ENCODE results near the gene TBX15.

Gene TBX15

GRCh38 chr1:118999348-119000071, 11.4 kb upstream of the TBX15 start:
- no peaks in the 10 kb centered on the region for H3K36me3 ChIP-seq (ENCODE audit: control insufficient read depth, insufficient read depth, low read length)
- H3K4me1 ChIP-seq (ENCODE audit: control insufficient read depth, insufficient read depth, low read length): peaks cover 25% of the 10 kb centered on the region
- peaks cover 96% of the 10 kb centered on the region for H3K27me3 ChIP-seq (ENCODE audit: control insufficient read depth, insufficient read depth, low read length)
- no peak overlapping the region for H3K4me3 ChIP-seq (ENCODE audit: low read length)
- no peak overlapping the region for H3K9ac ChIP-seq (ENCODE audit: low read length)
- H3K9me3 ChIP-seq (ENCODE audit: control insufficient read depth, low read length): no peaks in the 10 kb centered on the region

- no peak overlapping the region for H3K9ac ChIP-seq (ENCODE audit: low read length)
- no peak overlapping the region for H3K4me3 ChIP-seq (ENCODE audit: low read length)
- H3K4me1 ChIP-seq (ENCODE audit: control insufficient read depth, insufficient read depth, low read length): peaks cover 27% of the 10 kb centered on the region
- peaks cover 96% of the 10 kb centered on the region for H3K27me3 ChIP-seq (ENCODE audit: control insufficient read depth, insufficient read depth, low read length)
- H3K36me3 ChIP-seq (ENCODE audit: control insufficient read depth, insufficient read depth, low read length): no peaks in the 10 kb centered on the region
- no peaks in the 10 kb centered on the region for H3K9me3 ChIP-seq (ENCODE audit: control insufficient read depth, low read length)
These were observed 10.0 kb upstream of the TBX15 start for GRCh38 chr1:118998171-118998570.

- Histone ChIP-seq H3K36me3 (ENCODE audit: control insufficient read depth, insufficient read depth, low read length) (no peaks in the 10 kb centered on the region), H3K4me3 (ENCODE audit: low read length) (no peak overlapping the region), H3K9ac (ENCODE audit: low read length) (no peak overlapping the region), H3K9me3 (ENCODE audit: control insufficient read depth, low read length) (no peaks in the 10 kb centered on the region), H3K4me1 (ENCODE audit: control insufficient read depth, insufficient read depth, low read length) (peaks cover 22% of the 10 kb centered on the region), H3K27me3 (ENCODE audit: control insufficient read depth, insufficient read depth, low read length) (peaks cover 96% of the 10 kb centered on the region)
These were observed 9.1 kb upstream of the TBX15 start for GRCh38 chr1:118997225-118997624.

DNA sequence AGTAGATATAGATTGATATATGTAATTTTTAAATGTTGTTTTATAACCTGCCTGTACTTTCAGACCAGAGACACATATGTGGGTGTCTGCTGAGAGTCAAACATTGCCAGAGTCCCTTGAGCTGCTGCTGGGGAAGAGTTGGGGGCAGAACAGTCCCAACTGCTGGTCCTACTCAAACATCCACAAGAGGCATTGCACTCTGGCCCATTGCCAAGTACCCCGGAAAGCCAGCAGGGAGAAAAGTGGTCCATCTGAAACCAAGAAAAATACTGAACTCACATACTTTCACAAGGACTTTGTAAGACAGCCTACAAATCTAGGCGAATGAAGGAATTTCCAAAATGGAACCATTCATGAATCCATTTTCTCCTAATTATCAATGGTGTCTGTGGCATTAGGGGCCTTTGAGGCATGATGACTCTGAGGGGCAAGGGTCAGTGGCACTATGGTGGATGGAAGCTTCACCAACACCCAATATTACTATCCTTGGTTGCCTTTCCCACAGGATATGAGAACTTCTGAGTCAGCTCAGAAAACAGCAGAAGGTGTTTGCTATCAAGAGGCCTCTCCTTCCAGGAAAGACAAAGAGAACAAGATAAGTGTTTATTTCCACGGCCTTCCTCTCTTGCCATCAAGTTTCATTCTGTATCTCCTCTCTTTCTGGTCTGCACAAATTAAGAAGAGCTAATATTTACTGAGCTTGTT, 7.3 kb upstream of the TBX15 start:
- no peak overlapping the region for H3K9ac ChIP-seq (ENCODE audit: low read length)
- H3K36me3 ChIP-seq (ENCODE audit: control insufficient read depth, insufficient read depth, low read length): no peaks in the 10 kb centered on the region
- peaks cover 12% of the 10 kb centered on the region for H3K4me1 ChIP-seq (ENCODE audit: control insufficient read depth, insufficient read depth, low read length)
- H3K27me3 ChIP-seq (ENCODE audit: control insufficient read depth, insufficient read depth, low read length): peaks cover 99% of the 10 kb centered on the region
- no peaks in the 10 kb centered on the region for H3K9me3 ChIP-seq (ENCODE audit: control insufficient read depth, low read length)
- no peak overlapping the region for H3K4me3 ChIP-seq (ENCODE audit: low read length)

DNA sequence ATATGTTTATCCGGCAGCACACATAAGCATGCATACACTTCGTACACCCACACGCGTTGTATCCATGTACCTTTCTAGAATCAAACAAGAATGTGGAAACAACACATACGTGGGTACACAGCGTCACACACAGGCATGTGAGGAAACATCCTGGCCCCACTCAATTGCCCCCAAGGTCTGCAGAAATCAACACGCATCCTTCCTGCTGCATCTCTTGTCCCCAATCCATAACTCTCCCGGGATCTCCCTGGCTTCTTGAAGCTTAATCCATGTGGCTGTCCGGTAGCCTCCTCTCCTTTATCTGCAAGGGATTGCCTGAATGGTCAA, 5.5 kb upstream of the TBX15 start:
- no peaks in the 10 kb centered on the region for H3K36me3 ChIP-seq (ENCODE audit: control insufficient read depth, insufficient read depth, low read length)
- H3K4me3 ChIP-seq (ENCODE audit: low read length): no peak overlapping the region
- H3K27me3 ChIP-seq (ENCODE audit: control insufficient read depth, insufficient read depth, low read length): peaks cover 99% of the 10 kb centered on the region
- peaks cover 7% of the 10 kb centered on the region for H3K4me1 ChIP-seq (ENCODE audit: control insufficient read depth, insufficient read depth, low read length)
- no peak overlapping the region for H3K9ac ChIP-seq (ENCODE audit: low read length)
- H3K9me3 ChIP-seq (ENCODE audit: control insufficient read depth, low read length): no peaks in the 10 kb centered on the region

DNA sequence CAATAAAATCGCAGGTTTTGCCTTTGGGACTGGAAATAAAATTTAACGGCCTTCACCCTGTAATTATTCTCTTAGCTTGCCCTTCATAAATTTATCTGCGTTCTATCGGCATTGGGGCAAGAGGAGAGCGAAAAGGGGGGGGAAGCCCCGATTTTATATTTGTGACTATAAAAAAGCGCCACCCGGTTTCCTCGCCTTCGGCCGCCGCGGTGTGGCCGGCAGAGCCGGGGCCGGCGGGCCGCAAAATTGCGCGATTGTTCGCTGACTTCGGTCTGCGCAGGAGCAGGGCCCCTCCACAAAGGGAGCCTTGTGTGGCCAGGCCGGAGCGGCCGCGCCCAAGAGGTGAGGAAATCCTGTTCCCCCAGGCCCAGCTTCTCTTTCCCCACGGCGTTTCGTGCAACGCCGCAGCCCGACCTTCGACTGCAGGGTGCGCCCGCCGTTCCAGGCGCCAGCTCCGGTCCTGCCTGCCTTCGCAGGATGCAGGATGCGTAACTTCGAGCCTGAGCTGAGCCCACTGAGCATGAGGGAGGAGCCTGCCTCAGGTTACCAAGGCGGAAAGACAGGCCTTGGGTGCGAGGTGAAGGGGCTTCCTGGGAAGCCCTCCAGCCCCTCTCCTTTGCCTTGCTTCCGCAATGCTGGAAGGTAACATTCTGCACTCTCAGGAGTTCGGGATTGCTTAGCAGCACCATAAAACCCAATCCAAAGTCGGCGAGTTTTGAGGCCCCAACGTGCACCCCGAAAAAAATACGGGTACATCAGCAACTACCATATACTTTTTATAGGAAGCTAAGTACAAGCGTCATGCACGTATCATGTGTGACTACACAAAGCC, 4.9 kb upstream of the TBX15 start:
- H3K4me3 ChIP-seq (ENCODE audit: low read length): no peak overlapping the region
- H3K27me3 ChIP-seq (ENCODE audit: control insufficient read depth, insufficient read depth, low read length): peaks cover 99% of the 10 kb centered on the region
- no peak overlapping the region for H3K9ac ChIP-seq (ENCODE audit: low read length)
- peaks cover 8% of the 10 kb centered on the region for H3K4me1 ChIP-seq (ENCODE audit: control insufficient read depth, insufficient read depth, low read length)
- H3K36me3 ChIP-seq (ENCODE audit: control insufficient read depth, insufficient read depth, low read length): no peaks in the 10 kb centered on the region
- H3K9me3 ChIP-seq (ENCODE audit: control insufficient read depth, low read length): no peaks in the 10 kb centered on the region

GRCh38 chr1:118992237-118992825, 4.2 kb upstream of the TBX15 start:
- peaks cover 100% of the 10 kb centered on the region for H3K27me3 ChIP-seq (ENCODE audit: control insufficient read depth, insufficient read depth, low read length)
- peaks cover 15% of the 10 kb centered on the region for H3K4me1 ChIP-seq (ENCODE audit: control insufficient read depth, insufficient read depth, low read length)

DNA sequence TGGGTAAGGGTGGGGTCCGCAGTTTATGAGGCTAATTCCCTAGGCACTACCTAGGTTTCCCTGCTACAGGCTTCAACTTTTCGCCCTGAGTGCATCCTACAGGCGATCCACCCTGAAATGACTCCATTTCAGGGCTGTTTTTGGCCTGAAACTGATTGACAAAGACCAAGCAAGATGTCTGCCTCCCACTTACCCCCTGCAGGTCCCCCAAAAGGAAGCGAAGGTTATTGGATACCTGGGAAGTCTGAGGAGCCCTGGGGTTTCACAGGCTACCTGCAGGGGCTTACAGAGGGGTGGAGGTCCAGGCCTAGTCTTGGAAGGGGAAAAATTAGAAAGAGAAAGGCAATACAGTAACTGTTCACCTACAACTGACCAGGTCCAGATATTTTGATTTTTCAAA, 3.3 kb upstream of the TBX15 start:
- H3K9ac ChIP-seq (ENCODE audit: low read length): no peak overlapping the region
- H3K27me3 ChIP-seq (ENCODE audit: control insufficient read depth, insufficient read depth, low read length): peaks cover 100% of the 10 kb centered on the region
- peaks cover 15% of the 10 kb centered on the region for H3K4me1 ChIP-seq (ENCODE audit: control insufficient read depth, insufficient read depth, low read length)
- H3K36me3 ChIP-seq (ENCODE audit: control insufficient read depth, insufficient read depth, low read length): no peaks in the 10 kb centered on the region
- no peak overlapping the region for H3K4me3 ChIP-seq (ENCODE audit: low read length)
- H3K9me3 ChIP-seq (ENCODE audit: control insufficient read depth, low read length): no peaks in the 10 kb centered on the region

More at GRCh38 chr1:118992237-118992825, 4.2 kb upstream of the TBX15 start:
- Histone ChIP-seq H3K9ac (ENCODE audit: low read length) (no peak overlapping the region), H3K9me3 (ENCODE audit: control insufficient read depth, low read length) (no peaks in the 10 kb centered on the region), H3K36me3 (ENCODE audit: control insufficient read depth, insufficient read depth, low read length) (no peaks in the 10 kb centered on the region), H3K4me3 (ENCODE audit: low read length) (no peak overlapping the region)

GRCh38 chr1:118990513-118991152, 2.5 kb upstream of the TBX15 start:
- no peaks in the 10 kb centered on the region for H3K9me3 ChIP-seq (ENCODE audit: control insufficient read depth, low read length)
- H3K27me3 ChIP-seq (ENCODE audit: control insufficient read depth, insufficient read depth, low read length): peaks cover 100% of the 10 kb centered on the region
- H3K36me3 ChIP-seq (ENCODE audit: control insufficient read depth, insufficient read depth, low read length): no peaks in the 10 kb centered on the region
- H3K4me1 ChIP-seq (ENCODE audit: control insufficient read depth, insufficient read depth, low read length): peaks cover 18% of the 10 kb centered on the region
- no peak overlapping the region for H3K9ac ChIP-seq (ENCODE audit: low read length)
- H3K4me3 ChIP-seq (ENCODE audit: low read length): no peak overlapping the region

GRCh38 chr1:118989878-118990378, 1.8 kb upstream of the TBX15 start:
- Histone ChIP-seq H3K4me1 (ENCODE audit: control insufficient read depth, insufficient read depth, low read length) (peaks cover 23% of the 10 kb centered on the region), H3K9ac (ENCODE audit: low read length) (no peak overlapping the region), H3K27me3 (ENCODE audit: control insufficient read depth, insufficient read depth, low read length) (peaks cover 100% of the 10 kb centered on the region), H3K4me3 (ENCODE audit: low read length) (no peak overlapping the region), H3K36me3 (ENCODE audit: control insufficient read depth, insufficient read depth, low read length) (no peaks in the 10 kb centered on the region), H3K9me3 (ENCODE audit: control insufficient read depth, low read length) (no peaks in the 10 kb centered on the region)

GRCh38 chr1:118989006-118989815, 1.1 kb upstream of the TBX15 start:
- H3K27me3 ChIP-seq (ENCODE audit: control insufficient read depth, insufficient read depth, low read length): peaks cover 100% of the 10 kb centered on the region
- H3K4me3 ChIP-seq (ENCODE audit: low read length): no peak overlapping the region
- H3K9ac ChIP-seq (ENCODE audit: low read length): no peak overlapping the region

More at GRCh38 chr1:118989006-118989815, 1.1 kb upstream of the TBX15 start:
- Histone ChIP-seq H3K4me1 (ENCODE audit: control insufficient read depth, insufficient read depth, low read length) (peaks cover 31% of the 10 kb centered on the region), H3K9me3 (ENCODE audit: control insufficient read depth, low read length) (no peaks in the 10 kb centered on the region), H3K36me3 (ENCODE audit: control insufficient read depth, insufficient read depth, low read length) (no peaks in the 10 kb centered on the region)
